ENCODE results near the gene TMEM63A.

DNA sequence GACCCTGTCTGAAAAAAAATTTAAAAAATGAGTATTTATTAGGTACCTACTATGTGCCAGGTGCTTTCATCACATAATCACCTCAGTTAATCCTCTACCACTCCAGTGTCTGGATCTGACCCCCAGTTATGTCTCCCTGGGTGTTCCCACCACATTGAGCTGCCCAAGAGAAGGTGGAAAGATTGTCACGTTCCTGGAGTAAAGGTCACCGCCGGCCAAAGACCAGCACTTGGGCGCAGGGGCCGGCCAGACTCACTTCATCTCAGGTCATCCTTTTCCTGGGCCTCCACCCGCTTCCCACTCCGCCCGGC lies 41.2 kb upstream of the TMEM63A start:
- TF ChIP-seq L3MBTL2 (conservative IDR thresholded peaks at IDR 0.05) (no peak), FOXM1 (IDR thresholded peaks at IDR 0.05; ENCODE audit: borderline replicate concordance) (no peak), ZNF384 (IDR thresholded peaks at IDR 0.05) (no peak), TARDBP (IDR thresholded peaks at IDR 0.05) (no peak), SP1 (IDR thresholded peaks at IDR 0.05) (no peak), SUZ12 (IDR thresholded peaks at IDR 0.05) (no peak), NFRKB (IDR thresholded peaks at IDR 0.05) (no peak), FOXA1 (IDR thresholded peaks at IDR 0.05) (no peak), LEF1 (IDR thresholded peaks at IDR 0.05; ENCODE audit: borderline replicate concordance) (no peak), ARNT (IDR thresholded peaks at IDR 0.05) (no peak), BHLHE40 (IDR thresholded peaks at IDR 0.05; ENCODE audit: borderline replicate concordance) (no peak), HDGF (IDR thresholded peaks at IDR 0.05; ENCODE audit: borderline replicate concordance) (no peak; the same call in 1 of the 2 replicates)
- TF ChIP-seq, protein P1, sequence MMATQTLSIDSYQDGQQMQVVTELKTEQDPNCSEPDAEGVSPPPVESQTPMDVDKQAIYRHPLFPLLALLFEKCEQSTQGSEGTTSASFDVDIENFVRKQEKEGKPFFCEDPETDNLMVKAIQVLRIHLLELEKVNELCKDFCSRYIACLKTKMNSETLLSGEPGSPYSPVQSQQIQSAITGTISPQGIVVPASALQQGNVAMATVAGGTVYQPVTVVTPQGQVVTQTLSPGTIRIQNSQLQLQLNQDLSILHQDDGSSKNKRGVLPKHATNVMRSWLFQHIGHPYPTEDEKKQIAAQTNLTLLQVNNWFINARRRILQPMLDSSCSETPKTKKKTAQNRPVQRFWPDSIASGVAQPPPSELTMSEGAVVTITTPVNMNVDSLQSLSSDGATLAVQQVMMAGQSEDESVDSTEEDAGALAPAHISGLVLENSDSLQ (IDR thresholded peaks at IDR 0.05) = no peak

Data from HEK293T (cell line).